Fibroblast of lung (primary cell): ENCODE measurements around the gene CLMN. TPM values are rescaled to one million over a fixed set of nuclear protein-coding genes. Genes with fewer than 3 reads are reported as not detected.

Experiments
- DNase-seq, 2 donors: peaks; one replicate each; pipeline versions ENCODE4 v3.0.0 to v3.0.0-alpha.2; 2010; ENCODE audit warnings: low read depth in 2 of 2
- H2AFZ ChIP-seq: 2 replicates; pipeline ENCODE4 v1.5.1; 2012; ENCODE audit warnings: low read length, control low read depth, inconsistent platforms
- H3K27ac ChIP-seq: 2 replicates; pipeline ENCODE4 v1.5.1; 2011; ENCODE audit warnings: low read length, control low read depth; ENCODE audit not compliant: insufficient read depth
- H3K27me3 ChIP-seq: 2 replicates; pipeline ENCODE4 v1.5.1; 2011; ENCODE audit warnings: mild to moderate bottlenecking, low read length; ENCODE audit not compliant: control insufficient read depth, insufficient read depth
- H3K36me3 ChIP-seq: 2 replicates; pipeline ENCODE4 v1.5.1; 2011; ENCODE audit warnings: low read length; ENCODE audit not compliant: control insufficient read depth, insufficient read depth
- H3K4me1 ChIP-seq: 2 replicates; pipeline ENCODE4 v1.5.1; 2011; ENCODE audit warnings: low read length; ENCODE audit not compliant: control insufficient read depth, insufficient read depth; ENCODE audit errors: extremely low read depth
- H3K4me2 ChIP-seq: 2 replicates; pipeline ENCODE4 v1.5.1; 2011; ENCODE audit warnings: low read length, control low read depth; ENCODE audit not compliant: insufficient read depth; ENCODE audit errors: extremely low read depth
- H3K4me3 ChIP-seq, 4 experiments: fragments of 200-600 bp in 1 of 4; sonication (generic) in 1 of 4; replicated peaks in 1 of 4; 2 replicates each; pipeline ENCODE4 v1.5.1; 2011 to 2016; ENCODE audit warnings: low read length in 4 of 4, low read depth in 3 of 4, mild to moderate bottlenecking in 3 of 4, control low read depth in 2 of 4, inconsistent platforms in 1 of 4, mixed read lengths in 1 of 4; ENCODE audit not compliant: insufficient read depth in 1 of 4; ENCODE audit errors: control extremely low read depth in 1 of 4
- H3K79me2 ChIP-seq: 2 replicates; pipeline ENCODE4 v1.5.1; 2012; ENCODE audit warnings: mild to moderate bottlenecking, low read length, inconsistent platforms; ENCODE audit not compliant: control insufficient read depth, insufficient read depth
- H3K9ac ChIP-seq: 2 replicates; pipeline ENCODE4 v1.5.1; 2011; ENCODE audit warnings: mild to moderate bottlenecking, low read length, control low read depth; ENCODE audit not compliant: insufficient read depth
- H3K9me3 ChIP-seq: 2 replicates; pipeline ENCODE4 v1.5.1; 2012; ENCODE audit warnings: low read depth, low read length; ENCODE audit not compliant: control insufficient read depth, insufficient read depth
- H4K20me1 ChIP-seq: 2 replicates; pipeline ENCODE4 v1.5.1; 2011; ENCODE audit warnings: low read length; ENCODE audit not compliant: control insufficient read depth, insufficient read depth; ENCODE audit errors: extremely low read depth
- CTCF ChIP-seq, 2 donors: IDR thresholded peaks in 1 of 2; conservative IDR thresholded peaks in 1 of 2; 1 replicate in 1 of 2; 2 replicates in 1 of 2; pipeline ENCODE4 v1.5.1; 2011 to 2012; ENCODE audit warnings: low read length in 2 of 2, control low read depth in 1 of 2, inconsistent platforms in 1 of 2, low read depth in 1 of 2, mild to moderate bottlenecking in 1 of 2
- EZH2 ChIP-seq: IDR thresholded peaks from 2 replicates; pipeline ENCODE4 v1.5.1; 2012; ENCODE audit warnings: low read length, control low read depth, mild to moderate bottlenecking; ENCODE audit errors: missing control alignments
- polyA plus RNA-seq, 2 donors: library from polyadenylated mRNA; depleted of rRNA in 1 of 2; stranded (reverse) in 1 of 2; unstranded in 1 of 2; fragments of >200 nt; gene quantifications; 2 replicates each; pipeline ENCODE4 v1.2.1, GENCODE V29; 2011 to 2012; ENCODE audit warnings: missing spikeins in 1 of 2
- total RNA-seq: library from RNA; depleted of rRNA; stranded (reverse); fragments of >200 nt; gene quantifications from 2 replicates; pipeline ENCODE4 v1.2.1, GENCODE V29; 2014

Gene CLMN
- total and polyA plus RNA-seq, 2 donors (not counting 1 experiment from before 2014, with no cell fraction given) = 0.83 to 2.7 TPM

- TF ChIP-seq EZH2 = no peak
- TF ChIP-seq CTCF (conservative IDR thresholded peaks at IDR 0.05 in 1 of 2, IDR thresholded peaks at IDR 0.05 in 1 of 2; ENCODE audit: low read depth in 1 of 2, low read length in 2 of 2) = no peak
- peaks cover 6% of the 10 kb centered on the region for H3K4me1 ChIP-seq
- DNase-seq = peak in 1 of 2 donors; percentile 14
- no peak overlapping the region for H2AFZ ChIP-seq
- no peaks in the 10 kb centered on the region for H3K27me3 ChIP-seq
- H3K9me3 ChIP-seq = no peaks in the 10 kb centered on the region
- no peaks in the 10 kb centered on the region for H4K20me1 ChIP-seq
- H3K4me3 ChIP-seq = no peak overlapping the region
- no peak overlapping the region for H3K4me2 ChIP-seq
- H3K79me2 ChIP-seq = no peaks in the 10 kb centered on the region
- no peak overlapping the region for H3K27ac ChIP-seq
- H3K36me3 ChIP-seq = no peaks in the 10 kb centered on the region
- no peak overlapping the region for H3K9ac ChIP-seq
Measured at GRCh38 chr14:95217391-95217900, 102.3 kb downstream of the CLMN start.

- Histone ChIP-seq H3K4me1 (peaks cover 4% of the 10 kb centered on the region), H2AFZ (no peak overlapping the region), H3K4me2 (no peak overlapping the region), H3K27me3 (no peaks in the 10 kb centered on the region), H3K36me3 (no peaks in the 10 kb centered on the region), H3K79me2 (no peaks in the 10 kb centered on the region), H4K20me1 (no peaks in the 10 kb centered on the region), H3K9me3 (no peaks in the 10 kb centered on the region), H3K27ac (no peak overlapping the region), H3K4me3 (no peak overlapping the region), H3K9ac (no peak overlapping the region)
- TF ChIP-seq CTCF (conservative IDR thresholded peaks at IDR 0.05 in 1 of 2, IDR thresholded peaks at IDR 0.05 in 1 of 2; ENCODE audit: low read depth in 1 of 2, low read length in 2 of 2) = no peak
- no peak for DNase-seq
Measured at GRCh38 chr14:95216008-95216407, 103.7 kb downstream of the CLMN start.

GRCh38 chr14:95215094-95215725 lies 104.5 kb downstream of the CLMN start:
- Histone ChIP-seq H3K36me3 (no peaks in the 10 kb centered on the region), H3K79me2 (no peaks in the 10 kb centered on the region), H2AFZ (no peak overlapping the region), H3K9ac (no peak overlapping the region), H3K9me3 (no peaks in the 10 kb centered on the region), H3K27ac (no peak overlapping the region), H3K4me1 (no peaks in the 10 kb centered on the region), H4K20me1 (no peaks in the 10 kb centered on the region), H3K27me3 (no peaks in the 10 kb centered on the region), H3K4me3 (no peak overlapping the region), H3K4me2 (no peak overlapping the region)
- no peak for DNase-seq
- TF ChIP-seq CTCF (conservative IDR thresholded peaks at IDR 0.05 in 1 of 2, IDR thresholded peaks at IDR 0.05 in 1 of 2; ENCODE audit: low read depth in 1 of 2, low read length in 2 of 2) = no peak
- TF ChIP-seq EZH2 = no peak
